OCI-LY1 (cell line): ENCODE results near the gene SERF1A.
"Not testable (repeated sequence)": the region's sequence is repeated elsewhere in the genome, so short reads cannot be mapped to it uniquely, and the experiment has no call there.

ENCODE experiments used
- H2AFZ ChIP-seq: fragments of 200-600 bp; sonication (generic), shearing (Covaris generic); 2 replicates; pipeline ENCODE4 v1.6.0; 2014; ENCODE audit warnings: antibody characterized with exemption, mild to moderate bottlenecking, low read length
- H3F3A ChIP-seq: fragments of 200-600 bp; sonication (generic), shearing (Covaris generic); 2 replicates; pipeline ENCODE4 v1.6.0; 2014; ENCODE audit warnings: mild to moderate bottlenecking, antibody characterized with exemption, low read length, moderate library complexity; ENCODE audit not compliant: insufficient read depth
- H3K27ac ChIP-seq: fragments of 200-600 bp; sonication (generic); 2 replicates; pipeline ENCODE4 v1.5.1; 2014; ENCODE audit warnings: low read length, mixed run types, mild to moderate bottlenecking, low read depth; ENCODE audit not compliant: poor library complexity, severe bottlenecking
- H3K27me3 ChIP-seq: fragments of 200-600 bp; sonication (generic); 2 replicates; pipeline ENCODE4 v1.6.0; 2014; ENCODE audit warnings: antibody characterized with exemption, mild to moderate bottlenecking, low read length, moderate library complexity; ENCODE audit not compliant: insufficient read depth
- H3K36me3 ChIP-seq: fragments of 200-600 bp; sonication (generic); 2 replicates; pipeline ENCODE4 v1.6.1; 2014; ENCODE audit warnings: mild to moderate bottlenecking, antibody characterized with exemption, low read length, moderate library complexity, mixed read lengths; ENCODE audit not compliant: insufficient read depth
- H3K4me1 ChIP-seq: fragments of 200-600 bp; sonication (generic); 2 replicates; pipeline ENCODE4 v1.5.1; 2014; ENCODE audit warnings: mild to moderate bottlenecking, low read length, moderate library complexity; ENCODE audit not compliant: insufficient read depth, severe bottlenecking
- H3K4me2 ChIP-seq: fragments of 200-600 bp; sonication (generic), shearing (Covaris generic); 2 replicates; pipeline ENCODE4 v1.6.1; 2014; ENCODE audit warnings: low read length
- H3K4me3 ChIP-seq: fragments of 200-600 bp; sonication (generic); 2 replicates; pipeline ENCODE4 v1.5.1; 2014; ENCODE audit warnings: low read length, low read depth, mild to moderate bottlenecking, mixed read lengths; ENCODE audit not compliant: poor library complexity, severe bottlenecking
- H3K79me2 ChIP-seq: fragments of 200-600 bp; shearing (Covaris generic); 2 replicates; pipeline ENCODE4 v1.6.1; 2016; ENCODE audit warnings: mixed run types, low read length, mixed read lengths; ENCODE audit not compliant: insufficient read depth
- H3K9ac ChIP-seq: fragments of 200-600 bp; sonication (generic), shearing (Covaris generic); 2 replicates; pipeline ENCODE4 v1.6.1; 2014; ENCODE audit warnings: mild to moderate bottlenecking, low read length, mixed read lengths
- H3K9me2 ChIP-seq: fragments of 200-600 bp; sonication (generic), shearing (Covaris generic); 2 replicates; pipeline ENCODE4 v1.6.1; 2014; ENCODE audit warnings: low read depth, mild to moderate bottlenecking, low read length, mixed read lengths
- H3K9me3 ChIP-seq: fragments of 200-600 bp; shearing (Covaris generic); 2 replicates; pipeline ENCODE4 v1.6.1; 2014; ENCODE audit warnings: low read length, mixed read lengths
- H4K20me1 ChIP-seq: fragments of 200-600 bp; sonication (generic), shearing (Covaris generic); 2 replicates; pipeline ENCODE4 v1.6.0; 2016; ENCODE audit warnings: mild to moderate bottlenecking, low read length; ENCODE audit not compliant: insufficient read depth

Gene SERF1A

GRCh38 chr5:70931709-70932368 lies 31.4 kb downstream of the SERF1A start:
- not testable (repeated sequence) for H3K4me2 ChIP-seq, H3K9ac ChIP-seq, H3F3A ChIP-seq, H3K27ac ChIP-seq, H3K4me3 ChIP-seq, H3K79me2 ChIP-seq, H3K9me3 ChIP-seq, H2AFZ ChIP-seq, H4K20me1 ChIP-seq, H3K9me2 ChIP-seq, H3K4me1 ChIP-seq, H3K36me3 ChIP-seq, H3K27me3 ChIP-seq

DNA sequence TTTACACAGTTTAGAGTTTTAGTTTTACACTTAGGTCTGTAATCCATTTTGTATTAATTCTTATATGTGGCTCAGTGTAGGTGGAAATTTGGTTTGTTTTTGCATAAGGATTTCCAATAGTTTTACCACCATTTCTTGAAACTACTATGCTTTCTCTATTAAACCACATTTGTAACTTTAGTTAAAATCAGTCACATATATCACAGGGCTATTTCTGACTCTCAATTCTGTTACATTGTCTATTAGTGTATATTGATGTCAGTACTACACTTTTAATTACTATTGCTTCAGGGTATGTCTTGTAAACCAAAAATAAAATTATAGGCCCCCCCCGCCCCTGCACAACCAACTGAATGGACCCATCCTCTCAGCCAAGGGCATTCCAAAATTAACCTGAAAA lies 32.1 kb downstream of the SERF1A start:
- not testable (repeated sequence) for H3F3A ChIP-seq, H4K20me1 ChIP-seq, H3K9me3 ChIP-seq, H3K4me2 ChIP-seq, H3K36me3 ChIP-seq, H3K27me3 ChIP-seq, H3K79me2 ChIP-seq, H3K9ac ChIP-seq, H3K27ac ChIP-seq, H3K4me1 ChIP-seq, H3K9me2 ChIP-seq, H3K4me3 ChIP-seq, H2AFZ ChIP-seq

- H3K4me3 ChIP-seq, H3K4me1 ChIP-seq, H2AFZ ChIP-seq, H3K4me2 ChIP-seq, H3K9ac ChIP-seq, H4K20me1 ChIP-seq, H3K27ac ChIP-seq, H3K27me3 ChIP-seq, H3K36me3 ChIP-seq, H3K9me2 ChIP-seq, H3K79me2 ChIP-seq, H3K9me3 ChIP-seq, H3F3A ChIP-seq: not testable (repeated sequence)
These were observed 52.6 kb downstream of the SERF1A start for GRCh38 chr5:70953068-70953467.
